ENCODE data around the gene POU6F2.
A peak's percentile ranks its signal among the peaks of the same experiment; 100 is the strongest.

Gene POU6F2

DNA sequence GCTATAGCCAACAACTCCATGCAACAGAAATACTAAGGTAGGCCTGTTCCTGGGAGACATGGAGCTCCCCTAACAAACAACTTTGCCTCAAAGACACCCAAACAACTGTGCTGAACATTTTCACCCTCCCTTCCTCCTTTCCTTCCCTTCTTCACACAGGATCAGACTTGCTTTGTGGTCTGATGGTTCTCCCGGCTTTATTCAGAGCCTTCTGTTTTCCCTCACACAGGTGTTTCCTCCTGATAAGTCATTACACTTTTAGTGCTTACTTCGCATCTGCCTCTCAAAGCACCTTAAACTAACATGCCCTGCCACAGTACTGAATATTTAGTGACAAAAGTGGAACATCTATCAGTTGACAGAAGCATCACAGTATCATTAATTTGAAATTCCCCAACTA is 532.2 kb downstream of the POU6F2 start:
- DNase-seq (ENCODE audit: low read depth) = no peak

DNA sequence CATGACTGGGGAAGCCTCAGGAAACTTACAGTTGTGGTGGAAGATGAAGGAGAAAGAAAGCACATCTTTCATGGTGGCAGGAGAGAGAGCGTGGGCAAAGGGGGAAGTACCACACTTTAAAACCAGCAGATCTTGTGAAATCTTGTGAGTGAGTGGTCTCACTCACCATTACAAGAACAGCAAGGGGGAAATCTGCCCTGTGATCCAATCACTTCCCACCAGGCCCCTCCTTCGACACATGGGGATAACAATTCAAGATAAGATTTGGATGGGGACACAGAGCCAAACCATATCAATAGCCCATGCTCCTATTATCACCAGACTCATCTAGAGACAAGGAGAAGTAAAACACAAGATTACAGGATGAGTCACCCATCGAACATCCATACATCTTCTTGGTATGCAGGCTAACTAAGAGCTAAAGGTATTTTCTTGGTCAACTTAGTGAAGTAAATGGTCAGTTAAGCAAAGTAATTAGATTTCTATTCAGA is 533.2 kb downstream of the POU6F2 start:
- peak; percentile 46 for DNase-seq (ENCODE audit: low read depth)

DNA sequence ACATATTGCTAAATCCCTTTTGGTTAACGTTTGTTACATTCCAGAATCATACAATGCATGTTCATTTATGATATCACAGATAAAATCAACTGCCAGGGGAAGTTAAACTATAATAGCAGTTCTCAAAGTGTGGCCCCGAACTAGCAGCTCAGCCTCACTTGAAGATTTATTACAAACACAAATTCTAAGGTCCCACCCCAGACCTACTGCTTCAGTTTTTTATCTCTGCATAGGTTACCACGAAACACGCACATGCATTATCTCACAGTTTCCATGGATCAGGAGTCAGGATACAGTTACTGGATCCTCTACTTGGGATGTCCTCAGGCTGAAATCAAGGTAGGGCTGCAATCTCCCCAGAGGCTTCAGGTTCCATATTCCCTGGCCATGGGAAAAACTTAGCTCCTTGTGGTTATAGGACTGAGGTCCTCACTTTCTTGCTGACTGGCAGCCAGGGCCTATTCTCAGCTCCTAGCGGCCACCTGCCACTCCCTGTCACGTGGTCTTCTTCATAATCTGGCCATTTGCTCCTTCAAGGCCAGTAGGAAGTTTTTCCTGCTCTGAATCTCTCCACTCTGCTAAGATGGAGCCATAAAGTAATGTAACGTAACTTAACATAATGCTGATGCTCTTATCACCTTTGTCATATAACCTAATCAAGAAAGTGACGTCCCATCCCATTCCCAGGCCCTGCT is 538.0 kb downstream of the POU6F2 start:
- DNase-seq (ENCODE audit: low read depth) = no peak

GRCh38 chr7:39516498-39516897 is 538.8 kb downstream of the POU6F2 start:
- DNase-seq (ENCODE audit: low read depth) = no peak

GRCh38 chr7:39517240-39517639 is 539.5 kb downstream of the POU6F2 start:
- no peak for DNase-seq (ENCODE audit: low read depth)

Measured in EH (cell line).